OCI-LY7 (cell line): Measurements from ENCODE around the gene GRIA1.

Experiments
- EZH2phosphoT487 ChIP-seq: fragments of 200-600 bp; sonication (generic); IDR thresholded peaks from 2 replicates; pipeline ENCODE4 v1.6.1; 2018; ENCODE audit warnings: low read depth, borderline replicate concordance, mild to moderate bottlenecking, mixed run types, antibody characterized with exemption, low read length, moderate library complexity, mixed read lengths
- TF ChIP-seq, protein P1 (sequence below): fragments of 200-600 bp; sonication (generic); conservative IDR thresholded peaks from 2 replicates; pipeline ENCODE4 v1.5.1; 2014; ENCODE audit warnings: mild to moderate bottlenecking, antibody characterized with exemption, low read length, moderate library complexity, mixed read lengths

DNA sequence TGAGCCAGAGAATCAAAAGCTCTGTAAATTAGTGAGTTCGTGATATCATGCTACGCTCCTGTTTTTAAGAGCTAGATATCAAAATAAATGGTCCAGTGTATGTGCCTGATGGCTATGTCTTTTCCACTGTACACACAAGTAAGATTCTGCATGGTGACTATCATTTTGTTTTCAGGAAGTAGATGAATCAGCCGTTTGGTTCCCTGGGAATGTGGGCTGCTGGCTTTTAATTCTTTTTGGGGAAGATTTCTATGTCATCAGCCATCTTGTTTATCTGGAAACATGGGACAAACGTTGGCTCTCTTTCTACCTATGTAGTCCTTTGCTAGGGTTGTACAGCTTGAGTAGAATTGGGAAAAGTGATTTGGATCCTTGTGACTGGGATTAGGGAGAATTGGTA, 126.7 kb downstream of the GRIA1 start:
- TF ChIP-seq, protein P1, sequence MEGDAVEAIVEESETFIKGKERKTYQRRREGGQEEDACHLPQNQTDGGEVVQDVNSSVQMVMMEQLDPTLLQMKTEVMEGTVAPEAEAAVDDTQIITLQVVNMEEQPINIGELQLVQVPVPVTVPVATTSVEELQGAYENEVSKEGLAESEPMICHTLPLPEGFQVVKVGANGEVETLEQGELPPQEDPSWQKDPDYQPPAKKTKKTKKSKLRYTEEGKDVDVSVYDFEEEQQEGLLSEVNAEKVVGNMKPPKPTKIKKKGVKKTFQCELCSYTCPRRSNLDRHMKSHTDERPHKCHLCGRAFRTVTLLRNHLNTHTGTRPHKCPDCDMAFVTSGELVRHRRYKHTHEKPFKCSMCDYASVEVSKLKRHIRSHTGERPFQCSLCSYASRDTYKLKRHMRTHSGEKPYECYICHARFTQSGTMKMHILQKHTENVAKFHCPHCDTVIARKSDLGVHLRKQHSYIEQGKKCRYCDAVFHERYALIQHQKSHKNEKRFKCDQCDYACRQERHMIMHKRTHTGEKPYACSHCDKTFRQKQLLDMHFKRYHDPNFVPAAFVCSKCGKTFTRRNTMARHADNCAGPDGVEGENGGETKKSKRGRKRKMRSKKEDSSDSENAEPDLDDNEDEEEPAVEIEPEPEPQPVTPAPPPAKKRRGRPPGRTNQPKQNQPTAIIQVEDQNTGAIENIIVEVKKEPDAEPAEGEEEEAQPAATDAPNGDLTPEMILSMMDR, result no peak
- TF ChIP-seq EZH2phosphoT487, result no peak
